Measurements from ENCODE around the gene VWA2.

- TF ChIP-seq POLR2AphosphoS5 (IDR thresholded peaks at IDR 0.05; ENCODE audit: insufficient read depth, low read depth, low read length) (peak; percentile 55), EZH2 (IDR thresholded peaks at IDR 0.05; ENCODE audit: borderline replicate concordance, low read depth, low read length, severe bottlenecking) (no peak), POLR2A (IDR thresholded peaks at IDR 0.05; ENCODE audit: low read depth, low read length) (no peak), CTCF (IDR thresholded peaks at IDR 0.05; ENCODE audit: extremely low read depth in 1 of 2, insufficient read depth in 1 of 2, low read depth in 1 of 2, low read length in 2 of 2) (no peak), JUN (IDR thresholded peaks at IDR 0.05; ENCODE audit: borderline replicate concordance, insufficient read depth, insufficient read length, low read depth) (peak; percentile 68)
Measured at GRCh38 chr10:114271779-114272167, 32.7 kb downstream of the VWA2 start.
